ENCODE data around the gene PHYKPL.
A peak's percentile ranks its signal among the peaks of the same experiment; 100 is the strongest.

Gene PHYKPL

DNA sequence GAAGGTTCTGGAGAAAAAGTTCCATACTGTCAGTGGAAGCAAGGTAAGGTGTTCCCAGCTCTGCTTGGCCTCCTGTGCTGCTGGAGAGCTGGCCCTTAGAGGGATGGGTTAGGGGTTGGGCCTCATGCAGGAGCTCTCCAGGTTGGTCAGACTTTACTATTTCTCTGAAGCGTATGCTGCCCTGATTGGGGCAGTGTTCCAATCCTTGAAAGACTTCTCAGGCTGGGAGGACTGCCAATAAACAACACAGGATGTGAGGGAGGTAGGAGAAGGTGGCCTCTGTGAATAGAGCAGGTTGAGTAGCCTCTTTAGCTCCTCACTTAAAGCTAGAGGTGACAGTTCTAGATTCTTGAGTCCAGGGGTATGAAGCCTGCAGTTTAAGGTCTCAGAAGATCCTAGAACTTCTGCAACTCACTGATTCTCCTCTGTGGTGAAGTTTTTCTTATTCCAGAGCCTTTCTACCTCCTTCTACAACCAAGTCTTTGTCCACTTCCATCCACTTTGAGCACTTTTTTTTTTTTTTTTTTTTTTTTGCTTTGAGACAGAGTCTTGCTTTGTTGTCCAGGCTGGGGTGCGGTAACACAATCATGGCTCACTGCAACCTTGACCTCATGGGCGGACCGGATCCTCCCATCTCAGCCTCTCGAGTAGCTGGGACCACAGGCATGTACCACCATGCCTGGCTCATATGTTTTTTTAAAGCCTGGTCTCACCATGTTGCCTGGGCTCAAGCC is 25.3 kb downstream of the PHYKPL start:
- Histone ChIP-seq H3K9ac (ENCODE audit: low read length) (no peak overlapping the region), H3F3A (ENCODE audit: insufficient read depth) (peaks cover 70% of the 10 kb centered on the region), H3K4me3 (ENCODE audit: insufficient read depth, low read length, poor library complexity, severe bottlenecking) (no peak overlapping the region), H3K4me2 (ENCODE audit: low read depth, low read length, poor library complexity, severe bottlenecking) (peak overlapping the region; percentile 97), H4K20me1 (ENCODE audit: low read depth, low read length) (peaks cover 40% of the 10 kb centered on the region), H3K36me3 (ENCODE audit: low read length) (peaks cover 50% of the 10 kb centered on the region), H3K79me2 (ENCODE audit: insufficient read depth, low read length) (peaks cover 48% of the 10 kb centered on the region), H2AFZ (ENCODE audit: low read depth, low read length, severe bottlenecking) (no peak overlapping the region), H3K27ac (ENCODE audit: low read depth, low read length) (no peak overlapping the region), H3K9me3 (ENCODE audit: insufficient read depth, low read length) (no peaks in the 10 kb centered on the region), H3K27me3 (ENCODE audit: low read length) (no peaks in the 10 kb centered on the region), H3K9me2 (replicated peaks; ENCODE audit: insufficient read depth, low read length) (no peaks in the 10 kb centered on the region)
- TF ChIP-seq CTCF (IDR thresholded peaks at IDR 0.05; ENCODE audit: insufficient read depth, low read length, poor library complexity, severe bottlenecking) = no peak
- no peak for TF ChIP-seq EZH2phosphoT487 (conservative IDR thresholded peaks at IDR 0.05; ENCODE audit: low read length)

DNA sequence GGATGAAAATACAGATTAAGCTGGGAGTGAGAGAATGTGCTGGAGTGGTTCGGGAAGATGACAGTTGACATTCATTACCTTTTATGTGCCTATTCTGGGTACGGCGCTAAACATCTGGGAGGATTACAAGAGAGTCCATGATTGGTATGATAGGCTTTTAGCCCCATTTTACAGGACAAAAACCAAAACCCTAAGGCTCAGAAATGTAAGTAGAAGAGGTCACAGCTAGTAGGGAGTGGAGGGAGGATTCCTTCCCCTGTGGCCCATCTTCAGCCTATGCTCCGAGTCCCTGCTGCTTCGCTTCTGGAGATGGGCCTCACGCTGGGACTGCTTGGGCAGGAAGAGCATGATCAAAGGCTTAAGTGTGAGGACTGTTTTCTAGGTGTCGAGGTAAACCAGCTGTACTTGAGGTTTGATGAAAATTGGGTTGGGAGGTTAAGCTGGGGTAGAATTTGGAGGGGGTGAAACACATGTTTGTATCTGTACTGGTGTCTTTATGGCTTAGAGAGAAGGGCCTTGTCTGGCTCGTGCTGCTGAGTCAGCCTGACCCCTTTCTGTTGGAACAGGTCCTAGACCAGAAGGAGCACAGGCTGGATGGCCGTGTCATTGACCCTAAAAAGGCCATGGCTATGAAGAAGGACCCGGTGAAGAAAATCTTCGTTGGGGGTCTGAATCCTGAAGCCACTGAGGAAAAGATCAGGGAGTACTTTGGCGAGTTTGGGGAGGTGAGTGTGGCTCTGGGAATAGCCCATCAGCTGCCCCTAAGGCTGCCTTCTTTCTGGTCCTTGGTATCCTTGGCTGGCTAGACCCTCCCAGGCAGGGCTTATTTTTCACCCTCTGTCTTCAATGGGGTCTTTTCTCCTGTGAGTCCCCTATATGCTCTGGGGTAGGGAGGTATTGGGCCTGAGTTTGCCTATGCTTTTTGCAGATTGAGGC is 26.2 kb downstream of the PHYKPL start:
- Histone ChIP-seq H3K27ac (ENCODE audit: low read depth, low read length) (peak overlapping the region; percentile 91; the same call in 1 of the 2 replicates), H4K20me1 (ENCODE audit: low read depth, low read length) (peaks cover 40% of the 10 kb centered on the region), H3K9ac (ENCODE audit: low read length) (peak overlapping the region; percentile 100), H3K9me3 (ENCODE audit: insufficient read depth, low read length) (no peaks in the 10 kb centered on the region), H3K79me2 (ENCODE audit: insufficient read depth, low read length) (peaks cover 48% of the 10 kb centered on the region), H3K9me2 (replicated peaks; ENCODE audit: insufficient read depth, low read length) (no peaks in the 10 kb centered on the region), H3K4me2 (ENCODE audit: low read depth, low read length, poor library complexity, severe bottlenecking) (peak overlapping the region; percentile 97), H3F3A (ENCODE audit: insufficient read depth) (peaks cover 61% of the 10 kb centered on the region), H3K36me3 (ENCODE audit: low read length) (peaks cover 46% of the 10 kb centered on the region), H3K27me3 (ENCODE audit: low read length) (no peaks in the 10 kb centered on the region), H2AFZ (ENCODE audit: low read depth, low read length, severe bottlenecking) (no peak overlapping the region), H3K4me3 (ENCODE audit: insufficient read depth, low read length, poor library complexity, severe bottlenecking) (peak overlapping the region; percentile 96)
- TF ChIP-seq EZH2phosphoT487 (conservative IDR thresholded peaks at IDR 0.05; ENCODE audit: low read length) (no peak), CTCF (IDR thresholded peaks at IDR 0.05; ENCODE audit: insufficient read depth, low read length, poor library complexity, severe bottlenecking) (no peak)

DNA sequence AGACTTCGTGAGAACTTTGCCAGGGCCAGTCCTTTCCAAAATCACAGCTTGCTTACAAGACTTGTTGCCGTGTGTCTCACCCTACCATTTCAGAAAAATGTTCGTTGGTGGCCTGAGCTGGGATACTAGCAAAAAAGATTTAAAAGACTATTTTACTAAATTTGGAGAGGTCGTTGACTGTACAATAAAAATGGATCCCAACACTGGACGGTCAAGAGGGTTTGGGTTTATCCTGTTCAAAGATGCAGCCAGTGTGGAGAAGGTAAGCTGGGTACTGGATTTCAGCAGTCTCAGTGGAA is 26.9 kb downstream of the PHYKPL start:
- H3K79me2 ChIP-seq (ENCODE audit: insufficient read depth, low read length) = peaks cover 48% of the 10 kb centered on the region

More for the DNA sequence above, 26.9 kb downstream of the PHYKPL start:
- H3K4me2 ChIP-seq (ENCODE audit: low read depth, low read length, poor library complexity, severe bottlenecking) = peak overlapping the region; percentile 97
- peaks cover 46% of the 10 kb centered on the region for H3K36me3 ChIP-seq (ENCODE audit: low read length)
- TF ChIP-seq CTCF (IDR thresholded peaks at IDR 0.05; ENCODE audit: insufficient read depth, low read length, poor library complexity, severe bottlenecking) = no peak
- no peak for TF ChIP-seq EZH2phosphoT487 (conservative IDR thresholded peaks at IDR 0.05; ENCODE audit: low read length)
- peaks cover 54% of the 10 kb centered on the region for H3F3A ChIP-seq (ENCODE audit: insufficient read depth)
- H3K9me3 ChIP-seq (ENCODE audit: insufficient read depth, low read length) = no peaks in the 10 kb centered on the region
- no peaks in the 10 kb centered on the region for H3K27me3 ChIP-seq (ENCODE audit: low read length)
- H3K9me2 ChIP-seq (replicated peaks; ENCODE audit: insufficient read depth, low read length) = no peaks in the 10 kb centered on the region
- H3K27ac ChIP-seq (ENCODE audit: low read depth, low read length) = peak overlapping the region; percentile 91
- peak overlapping the region; percentile 96 for H3K4me3 ChIP-seq (ENCODE audit: insufficient read depth, low read length, poor library complexity, severe bottlenecking)
- H3K9ac ChIP-seq (ENCODE audit: low read length) = peak overlapping the region; percentile 100
- peaks cover 40% of the 10 kb centered on the region for H4K20me1 ChIP-seq (ENCODE audit: low read depth, low read length)
- H2AFZ ChIP-seq (ENCODE audit: low read depth, low read length, severe bottlenecking) = no peak overlapping the region
